Measurements from ENCODE around the gene LSMEM2. TPM values are rescaled to one million over a fixed set of nuclear protein-coding genes. Genes with fewer than 3 reads are reported as not detected.

The LSMEM2 gene
- not detected for polyA plus RNA-seq (2012; ENCODE audit: low read depth, missing spikeins)

GRCh38 chr3:50278880-50279224 lies at the start of gene LSMEM2:
Gene LSMEM2 (plus strand): TSS chr3:50279087. CDS start chr3:50279114, 27 bp downstream.
- DNase-seq (ENCODE audit: insufficient read length, low spot score) (no peak), FAIRE-seq (no peak)
- TF ChIP-seq SPI1 (IDR thresholded peaks at IDR 0.05; ENCODE audit: low read depth, low read length): no peak
- TF ChIP-seq PAX5 (IDR thresholded peaks at IDR 0.05; ENCODE audit: insufficient read depth, low read length, severe bottlenecking): no peak
- no peak for TF ChIP-seq POU2F2 (IDR thresholded peaks at IDR 0.05; ENCODE audit: low read depth, low read length)
- TF ChIP-seq TAF1 (IDR thresholded peaks at IDR 0.05; ENCODE audit: low read depth, low read length): no peak
- no peak for TF ChIP-seq POLR2A (IDR thresholded peaks at IDR 0.05; ENCODE audit: low read depth, low read length)
- TF ChIP-seq POLR2AphosphoS5 (IDR thresholded peaks at IDR 0.05; ENCODE audit: low read depth, low read length): no peak

- DNase-seq (ENCODE audit: insufficient read length, low spot score) (no peak), FAIRE-seq (no peak)
- TF ChIP-seq SPI1 (IDR thresholded peaks at IDR 0.05; ENCODE audit: low read depth, low read length): no peak
- TF ChIP-seq POLR2A (IDR thresholded peaks at IDR 0.05; ENCODE audit: low read depth, low read length): no peak
- no peak for TF ChIP-seq PAX5 (IDR thresholded peaks at IDR 0.05; ENCODE audit: insufficient read depth, low read length, severe bottlenecking)
- no peak for TF ChIP-seq POU2F2 (IDR thresholded peaks at IDR 0.05; ENCODE audit: low read depth, low read length)
- no peak for TF ChIP-seq TAF1 (IDR thresholded peaks at IDR 0.05; ENCODE audit: low read depth, low read length)
- no peak for TF ChIP-seq POLR2AphosphoS5 (IDR thresholded peaks at IDR 0.05; ENCODE audit: low read depth, low read length)
Measured at GRCh38 chr3:50229490-50229889, 49.4 kb upstream of the LSMEM2 start.

GRCh38 chr3:50230104-50230793 lies 48.6 kb upstream of the LSMEM2 start:
- FAIRE-seq: no peak
- no peak for TF ChIP-seq POU2F2 (IDR thresholded peaks at IDR 0.05; ENCODE audit: low read depth, low read length)
- TF ChIP-seq SPI1 (IDR thresholded peaks at IDR 0.05; ENCODE audit: low read depth, low read length): peak; percentile 48

GRCh38 chr3:50230794-50231125 lies 48.1 kb upstream of the LSMEM2 start:
- DNase-seq (ENCODE audit: insufficient read length, low spot score) (no peak), FAIRE-seq (no peak)
- TF ChIP-seq POLR2AphosphoS5 (IDR thresholded peaks at IDR 0.05; ENCODE audit: low read depth, low read length) (no peak), SPI1 (IDR thresholded peaks at IDR 0.05; ENCODE audit: low read depth, low read length) (no peak), POLR2A (IDR thresholded peaks at IDR 0.05; ENCODE audit: low read depth, low read length) (no peak), TAF1 (IDR thresholded peaks at IDR 0.05; ENCODE audit: low read depth, low read length) (no peak)

More at GRCh38 chr3:50230104-50230793, 48.6 kb upstream of the LSMEM2 start:
- no peak for DNase-seq (ENCODE audit: insufficient read length, low spot score)

- FAIRE-seq (no peak), DNase-seq (ENCODE audit: insufficient read length, low spot score) (no peak)
- TF ChIP-seq POU2F2 (IDR thresholded peaks at IDR 0.05; ENCODE audit: low read depth, low read length) (no peak), POLR2A (IDR thresholded peaks at IDR 0.05; ENCODE audit: low read depth, low read length) (no peak), PAX5 (IDR thresholded peaks at IDR 0.05; ENCODE audit: insufficient read depth, low read length, severe bottlenecking) (no peak), POLR2AphosphoS5 (IDR thresholded peaks at IDR 0.05; ENCODE audit: low read depth, low read length) (no peak), TAF1 (IDR thresholded peaks at IDR 0.05; ENCODE audit: low read depth, low read length) (no peak), SPI1 (IDR thresholded peaks at IDR 0.05; ENCODE audit: low read depth, low read length) (no peak)
Measured at GRCh38 chr3:50231581-50231980, 47.3 kb upstream of the LSMEM2 start.

- FAIRE-seq (no peak), DNase-seq (ENCODE audit: insufficient read length, low spot score) (no peak)
- no peak for TF ChIP-seq SPI1 (IDR thresholded peaks at IDR 0.05; ENCODE audit: low read depth, low read length)
- no peak for TF ChIP-seq POLR2A (IDR thresholded peaks at IDR 0.05; ENCODE audit: low read depth, low read length)
- no peak for TF ChIP-seq PAX5 (IDR thresholded peaks at IDR 0.05; ENCODE audit: insufficient read depth, low read length, severe bottlenecking)
- TF ChIP-seq TAF1 (IDR thresholded peaks at IDR 0.05; ENCODE audit: low read depth, low read length): no peak
Measured at GRCh38 chr3:50232303-50232702, 46.6 kb upstream of the LSMEM2 start.

GRCh38 chr3:50233176-50233575 lies 45.7 kb upstream of the LSMEM2 start:
- TF ChIP-seq PAX5 (IDR thresholded peaks at IDR 0.05; ENCODE audit: insufficient read depth, low read length, severe bottlenecking) (no peak), TAF1 (IDR thresholded peaks at IDR 0.05; ENCODE audit: low read depth, low read length) (no peak), POU2F2 (IDR thresholded peaks at IDR 0.05; ENCODE audit: low read depth, low read length) (no peak), SPI1 (IDR thresholded peaks at IDR 0.05; ENCODE audit: low read depth, low read length) (no peak), POLR2AphosphoS5 (IDR thresholded peaks at IDR 0.05; ENCODE audit: low read depth, low read length) (no peak), POLR2A (IDR thresholded peaks at IDR 0.05; ENCODE audit: low read depth, low read length) (no peak)
- no peak for DNase-seq (ENCODE audit: insufficient read length, low spot score)
- no peak for FAIRE-seq

GRCh38 chr3:50235716-50236483 lies 43.0 kb upstream of the LSMEM2 start, which contains the start of gene GNAI2:
Gene GNAI2 (plus strand): TSS chr3:50236204. CDS start chr3:50236336, 132 bp downstream.
- TF ChIP-seq PAX5 (IDR thresholded peaks at IDR 0.05; ENCODE audit: insufficient read depth, low read length, severe bottlenecking) (no peak), POLR2A (IDR thresholded peaks at IDR 0.05; ENCODE audit: low read depth, low read length) (peak; percentile 85), TAF1 (IDR thresholded peaks at IDR 0.05; ENCODE audit: low read depth, low read length) (peak; percentile 91), POLR2AphosphoS5 (IDR thresholded peaks at IDR 0.05; ENCODE audit: low read depth, low read length) (peak; percentile 77; the same call in 1 of the 2 replicates), SPI1 (IDR thresholded peaks at IDR 0.05; ENCODE audit: low read depth, low read length) (no peak)
- DNase-seq (ENCODE audit: insufficient read length, low spot score): peak; percentile 98
- FAIRE-seq: peak; percentile 99

GRCh38 chr3:50236484-50237132 lies 42.3 kb upstream of the LSMEM2 start:
- DNase-seq (ENCODE audit: insufficient read length, low spot score): no peak

More at GRCh38 chr3:50236484-50237132, 42.3 kb upstream of the LSMEM2 start:
- TF ChIP-seq PAX5 (IDR thresholded peaks at IDR 0.05; ENCODE audit: insufficient read depth, low read length, severe bottlenecking) (no peak), TAF1 (IDR thresholded peaks at IDR 0.05; ENCODE audit: low read depth, low read length) (no peak), POLR2AphosphoS5 (IDR thresholded peaks at IDR 0.05; ENCODE audit: low read depth, low read length) (no peak), POLR2A (IDR thresholded peaks at IDR 0.05; ENCODE audit: low read depth, low read length) (no peak), SPI1 (IDR thresholded peaks at IDR 0.05; ENCODE audit: low read depth, low read length) (no peak), POU2F2 (IDR thresholded peaks at IDR 0.05; ENCODE audit: low read depth, low read length) (no peak)
- peak; percentile 5 for FAIRE-seq

All from GM12891 (cell line).